K562 (cell line): ENCODE data around the gene AAK1. TPM values are rescaled to one million over a fixed set of nuclear protein-coding genes. Genes with fewer than 3 reads are reported as not detected.

Experiments
- BRCA1 ChIP-seq, 2 experiments: fragments of 450-650 bp in 1 of 2; sonication (generic) in 1 of 2; formaldehyde crosslinking in 1 of 2; IDR thresholded peaks; 2 replicates each; pipeline versions ENCODE4 v1.5.0 to v1.6.1; 2017 to 2020; ENCODE audit warnings: mild to moderate bottlenecking in 1 of 2, missing genetic modification reagents in 1 of 2
- CREBBP ChIP-seq: IDR thresholded peaks from one replicate; pipeline ENCODE4 v1.6.1; 2012; ENCODE audit warnings: low read depth, mild to moderate bottlenecking, control low read depth, inconsistent platforms, low read length
- DPF2 ChIP-seq: fragments of 450-650 bp; IDR thresholded peaks from 2 replicates; pipeline ENCODE4 v1.6.1; 2016
- FOXP4 ChIP-seq: sonication (generic); formaldehyde crosslinking; IDR thresholded peaks from 2 replicates; pipeline ENCODE4 v1.8.0; 2022; ENCODE audit warnings: mild to moderate bottlenecking, missing genetic modification reagents, borderline replicate concordance
- GMEB1 ChIP-seq: fragments of 250-450 bp; sonication (Bioruptor Pico); IDR thresholded peaks from 2 replicates; pipeline ENCODE4 v1.4.0; 2020; ENCODE audit warnings: mild to moderate bottlenecking
- GTF2F1 ChIP-seq: IDR thresholded peaks from 2 replicates; pipeline ENCODE4 v1.6.1; 2011; ENCODE audit warnings: low read depth, low read length, improper control_type of control experiment
- HDGF ChIP-seq: fragments of 450-650 bp; IDR thresholded peaks from 2 replicates; pipeline ENCODE4 v1.6.1; 2016
- KAT2B ChIP-seq: IDR thresholded peaks from one replicate; pipeline ENCODE4 v1.6.1; 2012; ENCODE audit warnings: low read depth, mild to moderate bottlenecking, control low read depth, inconsistent platforms, low read length, moderate library complexity
- NELFE ChIP-seq: IDR thresholded peaks from 2 replicates; pipeline ENCODE4 v1.6.1; 2011; ENCODE audit warnings: mild to moderate bottlenecking; ENCODE audit not compliant: insufficient read depth, insufficient read length
- SMC3 ChIP-seq: conservative IDR thresholded peaks from 2 replicates; pipeline ENCODE4 v1.6.1; 2011; ENCODE audit warnings: low read depth, low read length, improper control_type of control experiment; ENCODE audit not compliant: insufficient read depth
- STAT5B ChIP-seq: fragments of 250-450 bp; sonication (Bioruptor Pico); IDR thresholded peaks from 2 replicates; pipeline ENCODE4 v1.8.0; 2021; ENCODE audit warnings: mild to moderate bottlenecking, inconsistent platforms
- TAF15 ChIP-seq: fragments of 200-400 bp; formaldehyde crosslinking; IDR thresholded peaks from 2 replicates; pipeline ENCODE4 v1.6.1; 2017; ENCODE audit warnings: mild to moderate bottlenecking, low read depth, low read length, moderate library complexity
- TGIF2 ChIP-seq: sonication (generic); formaldehyde crosslinking; IDR thresholded peaks from 2 replicates; pipeline ENCODE4 v1.8.1; 2022; ENCODE audit warnings: mild to moderate bottlenecking, missing genetic modification reagents, moderate library complexity
- USF2 ChIP-seq: sonication (generic); formaldehyde crosslinking; IDR thresholded peaks from 2 replicates; pipeline ENCODE4 v1.5.0; 2020; ENCODE audit warnings: missing genetic modification reagents
- ZKSCAN3 ChIP-seq: fragments of 250-450 bp; sonication (Bioruptor Pico); IDR thresholded peaks from 2 replicates; pipeline ENCODE4 v1.4.0; 2020
- polyA plus RNA-seq, 8 experiments: library from polyadenylated mRNA; depleted of rRNA in 4 of 8; stranded (reverse) in 5 of 8; unstranded in 3 of 8; fragments of >200 nt; fragmentation: Nextera tagmentation in 2 of 8; fragmentation: Illumina TruSeq in 1 of 8; extraction: Ambion mirVana in 2 of 8; extraction: Trizol in 1 of 8; gene quantifications; 2 replicates each; pipeline versions ENCODE4 v1.2.1 to v1.2.3, GENCODE V29; 2011 to 2014; ENCODE audit warnings: inconsistent platforms in 1 of 8, missing spikeins in 1 of 8
- total RNA-seq, 7 experiments: library from RNA; depleted of rRNA in 6 of 7; stranded (reverse); fragments of >200 nt in 6 of 7; fragmentation: Illumina TruSeq in 2 of 7; extraction: Trizol in 2 of 7; gene quantifications; 2 replicates each; pipeline versions ENCODE4 v1.2.1 to v1.2.3, GENCODE V29; 2011 to 2021; ENCODE audit warnings: low replicate concordance in 1 of 7
- TF ChIP-seq, protein P1 (sequence below): fragments of 250-450 bp; sonication (Bioruptor Pico); IDR thresholded peaks from 2 replicates; pipeline ENCODE4 v1.8.0; 2022; ENCODE audit warnings: inconsistent platforms
- TF ChIP-seq, protein P2 (sequence below): fragments of 450-650 bp; IDR thresholded peaks from 2 replicates; pipeline ENCODE4 v1.6.1; 2017; ENCODE audit warnings: mild to moderate bottlenecking, moderate library complexity
- TF ChIP-seq, protein P3 (sequence below): fragments of 250-450 bp; sonication (Bioruptor Pico); IDR thresholded peaks from 2 replicates; pipeline ENCODE4 v1.8.0; 2022; ENCODE audit warnings: inconsistent platforms, mild to moderate bottlenecking, moderate library complexity, borderline replicate concordance

Gene AAK1
- total and polyA plus RNA-seq, 9 of the 15 experiments (the other 6 are each of a cell fraction or from before 2014, with no cell fraction given), result 0.89 to 17.1 (median 6.0) TPM

GRCh38 chr2:69643602-69644505, at the start of gene AAK1 (continued):
- TF ChIP-seq TGIF2 (no peak), TAF15 (no peak), ZKSCAN3 (no peak), USF2 (no peak), BRCA1 (IDR thresholded peaks at IDR 0.05) (no peak), BRCA1 (CRISPR knock-in tag; IDR thresholded peaks at IDR 0.05) (no peak), FOXP4 (CRISPR knock-in tag) (no peak), NELFE (no peak), CREBBP (no peak), SMC3 (no peak), DPF2 (no peak), STAT5B (no peak), KAT2B (no peak), GMEB1 (CRISPR knock-in tag) (peak; percentile 42), HDGF (0 out of 2 replicates have a peak, but pooled peaks have one; percentile 25), GTF2F1 (0 out of 2 replicates have a peak, but pooled peaks have one; percentile 30)
- TF ChIP-seq, protein P1, sequence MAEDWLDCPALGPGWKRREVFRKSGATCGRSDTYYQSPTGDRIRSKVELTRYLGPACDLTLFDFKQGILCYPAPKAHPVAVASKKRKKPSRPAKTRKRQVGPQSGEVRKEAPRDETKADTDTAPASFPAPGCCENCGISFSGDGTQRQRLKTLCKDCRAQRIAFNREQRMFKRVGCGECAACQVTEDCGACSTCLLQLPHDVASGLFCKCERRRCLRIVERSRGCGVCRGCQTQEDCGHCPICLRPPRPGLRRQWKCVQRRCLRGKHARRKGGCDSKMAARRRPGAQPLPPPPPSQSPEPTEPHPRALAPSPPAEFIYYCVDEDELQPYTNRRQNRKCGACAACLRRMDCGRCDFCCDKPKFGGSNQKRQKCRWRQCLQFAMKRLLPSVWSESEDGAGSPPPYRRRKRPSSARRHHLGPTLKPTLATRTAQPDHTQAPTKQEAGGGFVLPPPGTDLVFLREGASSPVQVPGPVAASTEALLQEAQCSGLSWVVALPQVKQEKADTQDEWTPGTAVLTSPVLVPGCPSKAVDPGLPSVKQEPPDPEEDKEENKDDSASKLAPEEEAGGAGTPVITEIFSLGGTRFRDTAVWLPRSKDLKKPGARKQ (CRISPR knock-in tag), result no peak
- TF ChIP-seq, protein P2, sequence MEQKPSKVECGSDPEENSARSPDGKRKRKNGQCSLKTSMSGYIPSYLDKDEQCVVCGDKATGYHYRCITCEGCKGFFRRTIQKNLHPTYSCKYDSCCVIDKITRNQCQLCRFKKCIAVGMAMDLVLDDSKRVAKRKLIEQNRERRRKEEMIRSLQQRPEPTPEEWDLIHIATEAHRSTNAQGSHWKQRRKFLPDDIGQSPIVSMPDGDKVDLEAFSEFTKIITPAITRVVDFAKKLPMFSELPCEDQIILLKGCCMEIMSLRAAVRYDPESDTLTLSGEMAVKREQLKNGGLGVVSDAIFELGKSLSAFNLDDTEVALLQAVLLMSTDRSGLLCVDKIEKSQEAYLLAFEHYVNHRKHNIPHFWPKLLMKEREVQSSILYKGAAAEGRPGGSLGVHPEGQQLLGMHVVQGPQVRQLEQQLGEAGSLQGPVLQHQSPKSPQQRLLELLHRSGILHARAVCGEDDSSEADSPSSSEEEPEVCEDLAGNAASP, result no peak
- TF ChIP-seq, protein P3, sequence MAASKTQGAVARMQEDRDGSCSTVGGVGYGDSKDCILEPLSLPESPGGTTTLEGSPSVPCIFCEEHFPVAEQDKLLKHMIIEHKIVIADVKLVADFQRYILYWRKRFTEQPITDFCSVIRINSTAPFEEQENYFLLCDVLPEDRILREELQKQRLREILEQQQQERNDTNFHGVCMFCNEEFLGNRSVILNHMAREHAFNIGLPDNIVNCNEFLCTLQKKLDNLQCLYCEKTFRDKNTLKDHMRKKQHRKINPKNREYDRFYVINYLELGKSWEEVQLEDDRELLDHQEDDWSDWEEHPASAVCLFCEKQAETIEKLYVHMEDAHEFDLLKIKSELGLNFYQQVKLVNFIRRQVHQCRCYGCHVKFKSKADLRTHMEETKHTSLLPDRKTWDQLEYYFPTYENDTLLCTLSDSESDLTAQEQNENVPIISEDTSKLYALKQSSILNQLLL, result no peak
